Activated T-cell treated with anti-CD3 and anti-CD28 coated beads for 48 hours (primary cell): Measurements from ENCODE around the gene NRROS.
"Not testable (repeated sequence)": the region's sequence is repeated elsewhere in the genome, so short reads cannot be mapped to it uniquely, and the experiment has no call there.

Source experiments
- DNase-seq: peaks from one replicate; pipeline ENCODE4 v3.0.0-alpha.2; 2020; ENCODE audit warnings: low read depth

Gene NRROS

GRCh38 chr3:196624907-196625306 lies 14.6 kb upstream of the NRROS start:
- DNase-seq, result no peak

DNA sequence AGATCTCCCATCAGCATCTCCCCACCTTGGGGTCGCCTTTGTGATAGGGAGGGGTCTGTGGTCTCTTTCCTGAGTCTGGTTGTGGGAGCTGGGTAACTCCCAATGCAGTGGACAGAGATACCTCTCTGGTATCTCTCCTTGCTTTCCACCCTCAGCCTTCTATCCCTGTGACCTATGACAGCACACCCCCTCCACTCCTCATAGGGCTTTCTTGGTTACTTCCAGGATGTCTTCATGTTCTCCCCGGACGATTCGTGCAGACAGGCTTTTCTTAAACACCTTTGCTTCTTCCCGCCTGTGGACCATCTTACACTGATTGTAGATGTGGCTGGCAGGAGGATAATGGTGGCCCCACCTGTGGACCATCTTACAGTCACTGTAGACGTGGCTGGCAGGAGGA lies 14.2 kb upstream of the NRROS start:
- no peak for DNase-seq

- DNase-seq, result no peak
Measured at GRCh38 chr3:196627918-196628231, 11.6 kb upstream of the NRROS start.

DNA sequence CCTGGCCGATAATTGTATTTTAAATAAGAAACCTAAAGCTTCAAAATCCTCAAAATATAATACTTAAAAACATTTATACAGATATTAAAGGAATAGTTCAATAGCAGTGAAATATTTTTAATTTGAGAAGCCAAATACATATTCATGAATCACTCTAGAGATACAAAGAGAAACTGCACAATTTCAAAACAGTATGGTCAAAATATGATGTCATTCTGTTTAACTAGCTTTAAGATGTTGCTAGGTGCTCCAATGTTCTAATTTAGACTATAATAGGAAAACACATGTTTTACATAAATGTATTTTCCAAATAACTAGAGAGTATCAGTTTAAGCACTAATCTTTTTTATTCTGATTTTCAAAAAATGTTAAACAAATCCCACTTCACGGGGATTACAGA lies 10.3 kb upstream of the NRROS start:
- no peak for DNase-seq

DNA sequence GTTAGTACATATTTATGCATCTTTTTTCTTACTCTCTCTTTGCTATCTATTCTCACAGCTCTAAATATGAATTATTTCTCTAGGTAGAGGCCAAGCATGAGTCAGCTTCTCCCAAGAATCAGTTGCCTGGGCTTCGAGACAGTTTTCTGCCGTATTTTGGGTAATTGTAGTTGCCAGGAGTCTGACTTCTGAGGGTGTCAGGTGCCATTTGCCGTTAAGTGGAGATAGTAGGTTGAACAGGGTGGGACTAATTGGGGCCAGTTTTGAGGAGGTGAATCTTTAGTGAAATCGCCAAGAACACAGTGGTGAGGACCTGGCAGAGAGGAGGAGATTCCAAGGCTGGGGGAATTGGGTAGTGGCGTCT lies 7.8 kb upstream of the NRROS start:
- DNase-seq, result no peak

DNA sequence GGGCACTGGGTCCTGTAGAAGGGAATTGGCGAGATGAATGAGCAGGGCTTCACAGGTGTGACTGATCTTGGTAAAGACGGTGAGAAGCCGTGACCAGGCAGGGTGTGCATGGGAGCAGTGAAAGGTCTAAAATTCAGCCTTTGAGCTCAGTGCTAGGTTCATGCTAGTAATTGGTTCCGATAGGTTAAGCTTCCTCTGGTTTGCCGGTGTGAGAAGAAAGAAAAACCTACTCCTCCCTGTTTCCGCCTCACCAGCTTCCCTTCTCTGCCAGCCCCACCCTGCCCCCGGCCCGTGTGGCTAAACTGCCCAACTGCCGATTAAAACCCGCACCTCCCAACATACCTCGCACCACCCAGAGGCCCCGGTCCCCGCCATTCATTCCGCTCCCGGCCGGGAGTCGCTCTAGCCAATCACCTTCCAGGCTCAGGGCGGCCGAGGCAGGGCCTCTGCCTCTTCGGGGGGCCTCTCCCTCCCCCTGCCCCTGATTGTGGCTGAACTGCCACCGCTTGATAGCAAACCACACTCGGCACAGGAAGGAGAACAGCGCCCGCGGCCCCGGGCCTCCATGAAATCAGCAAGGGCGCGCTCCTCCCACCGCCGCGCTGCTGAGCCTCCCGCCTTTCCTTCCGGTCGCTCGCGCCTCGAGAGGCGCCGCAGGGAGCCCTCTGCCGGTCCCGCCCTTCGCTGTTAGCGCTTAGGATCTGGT lies 7.3 kb upstream of the NRROS start:
- DNase-seq, result peak; percentile 86

DNA sequence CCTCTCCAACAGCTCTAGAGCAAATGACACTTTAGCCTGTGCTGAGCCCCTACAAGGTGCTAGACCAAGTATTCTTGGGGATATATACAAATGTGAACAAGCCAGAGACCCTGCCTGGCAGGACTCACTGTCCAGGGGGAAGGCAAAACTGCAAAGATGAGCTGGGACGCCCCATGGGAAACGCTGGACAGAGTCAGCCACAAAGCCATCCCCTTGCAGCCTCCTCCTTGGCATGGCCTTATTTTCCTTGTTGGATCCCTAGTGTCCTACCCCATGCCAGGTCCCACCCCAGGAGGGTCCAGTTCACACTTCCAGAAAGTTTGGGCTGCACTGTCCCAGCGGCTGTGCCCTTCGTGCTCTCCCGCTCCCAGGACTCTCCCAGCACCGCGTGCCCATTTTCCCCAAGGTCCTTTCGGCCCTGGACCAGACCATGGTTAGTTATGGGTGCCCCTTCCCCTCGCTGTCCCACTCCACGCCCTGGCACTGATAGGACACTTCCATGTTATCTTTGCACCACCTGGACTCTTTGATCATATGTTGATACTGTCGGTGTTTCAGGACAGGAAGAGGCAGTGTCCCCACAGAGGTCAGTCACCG lies 5.8 kb upstream of the NRROS start:
- DNase-seq, result no peak

- DNase-seq, result no peak
Measured at GRCh38 chr3:196634224-196634623, 5.3 kb upstream of the NRROS start.

GRCh38 chr3:196634829-196635228 lies 4.7 kb upstream of the NRROS start:
- DNase-seq, result no peak

DNA sequence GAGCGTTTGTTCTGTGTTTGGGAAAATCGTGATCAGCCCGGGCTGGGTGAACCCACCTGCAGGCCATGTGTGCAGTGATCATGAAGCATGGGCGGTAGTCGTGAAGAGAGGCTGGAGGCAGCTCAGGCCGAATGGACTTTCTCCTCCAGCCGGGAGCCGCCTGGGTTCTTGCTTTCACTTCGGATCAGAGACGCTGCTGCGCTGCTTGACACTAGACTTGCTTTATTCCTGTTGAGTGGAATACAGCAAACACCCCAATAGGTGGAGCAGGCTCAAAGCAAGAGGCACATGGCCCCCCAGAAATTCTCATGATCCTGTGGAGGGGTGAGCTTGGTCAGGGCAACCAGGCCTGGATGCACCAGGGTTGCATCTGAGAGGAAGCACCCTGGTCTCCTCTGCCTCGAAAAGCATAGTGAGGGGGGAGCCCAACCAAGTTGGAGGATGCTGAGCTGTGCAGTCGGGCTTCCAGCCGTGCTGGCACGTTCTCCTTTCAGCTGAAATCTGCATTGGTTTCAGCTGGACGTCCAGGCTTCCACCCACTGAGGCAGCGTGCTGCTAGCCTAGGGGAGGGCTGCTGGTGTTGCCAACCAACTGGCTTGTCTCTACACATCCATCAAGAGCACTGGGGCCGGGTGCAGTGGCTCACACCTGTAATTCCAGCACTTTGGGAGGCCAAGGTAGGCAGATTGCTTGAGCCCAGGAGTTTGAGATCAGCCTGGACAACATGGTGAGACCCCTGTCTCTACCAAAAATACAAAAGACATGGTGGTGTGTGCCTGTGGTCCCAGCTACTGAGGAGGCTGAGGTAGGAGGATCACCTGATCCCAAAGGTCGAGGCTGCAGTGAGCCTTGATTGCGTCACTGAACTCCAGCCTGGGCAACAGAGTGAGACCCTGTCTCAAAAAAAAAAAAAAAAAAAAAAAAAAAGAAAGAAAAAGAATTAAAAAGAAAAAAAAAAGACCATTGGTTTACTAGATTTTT lies 2.8 kb upstream of the NRROS start:
- DNase-seq, result no peak

- not testable (repeated sequence) for DNase-seq
Measured at GRCh38 chr3:196637941-196638340, 1.6 kb upstream of the NRROS start.

DNA sequence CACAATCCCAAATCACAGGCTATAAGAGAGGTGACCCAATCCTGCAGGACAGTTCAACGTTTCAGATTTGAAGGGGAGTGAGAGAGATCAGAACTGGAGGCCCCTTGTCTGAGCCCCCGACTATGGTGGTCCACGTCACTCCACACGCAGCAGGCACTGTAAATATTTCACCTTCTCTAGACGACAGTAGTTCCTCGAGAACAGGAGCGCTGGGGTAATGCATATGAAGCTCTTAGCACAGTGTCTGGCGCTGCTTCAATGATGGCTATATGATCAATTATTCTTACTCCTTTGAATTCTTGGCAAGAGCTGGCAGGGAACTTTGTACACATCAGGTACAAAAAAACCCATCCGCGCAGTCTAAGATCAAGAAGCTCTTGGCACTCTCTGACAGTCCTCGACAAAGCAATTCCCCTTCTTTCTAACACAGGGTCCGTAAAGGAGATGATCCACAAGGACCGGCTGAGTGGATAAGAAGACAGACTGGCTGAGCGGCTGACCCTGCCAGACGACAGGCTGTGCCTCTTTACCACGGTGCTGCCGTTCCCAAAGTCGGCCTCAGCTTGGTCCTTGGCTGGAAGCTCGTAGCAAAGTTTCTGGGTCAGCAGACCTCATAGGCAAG lies 522 bp upstream of the NRROS start:
- no peak for DNase-seq

- DNase-seq, result no peak
Measured at GRCh38 chr3:196640297-196641018, 964 bp downstream of the NRROS start.

GRCh38 chr3:196641333-196642054 lies 2.0 kb downstream of the NRROS start:
- peak; percentile 45 for DNase-seq

DNA sequence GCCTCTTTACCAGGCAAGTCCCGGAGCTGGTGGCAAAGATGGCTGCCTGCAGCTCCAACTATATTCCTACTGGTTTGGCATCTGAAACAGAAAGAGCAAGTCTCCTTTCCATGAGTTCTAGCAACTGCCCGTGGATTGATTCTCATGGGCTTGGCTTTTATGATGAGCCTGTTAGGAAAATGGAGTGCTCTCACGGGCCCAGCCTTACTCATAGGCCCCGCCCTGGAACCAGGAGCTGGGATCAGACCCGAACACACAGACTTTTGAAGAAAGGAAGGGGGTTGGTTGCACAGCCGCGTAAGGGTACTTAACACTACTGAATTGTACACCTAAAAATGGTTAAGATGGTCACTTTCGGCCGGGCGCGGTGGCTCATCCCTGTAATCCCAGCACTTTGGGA lies 2.9 kb downstream of the NRROS start:
- no peak for DNase-seq

GRCh38 chr3:196643201-196643749 lies 3.8 kb downstream of the NRROS start:
- peak; percentile 30 for DNase-seq

DNA sequence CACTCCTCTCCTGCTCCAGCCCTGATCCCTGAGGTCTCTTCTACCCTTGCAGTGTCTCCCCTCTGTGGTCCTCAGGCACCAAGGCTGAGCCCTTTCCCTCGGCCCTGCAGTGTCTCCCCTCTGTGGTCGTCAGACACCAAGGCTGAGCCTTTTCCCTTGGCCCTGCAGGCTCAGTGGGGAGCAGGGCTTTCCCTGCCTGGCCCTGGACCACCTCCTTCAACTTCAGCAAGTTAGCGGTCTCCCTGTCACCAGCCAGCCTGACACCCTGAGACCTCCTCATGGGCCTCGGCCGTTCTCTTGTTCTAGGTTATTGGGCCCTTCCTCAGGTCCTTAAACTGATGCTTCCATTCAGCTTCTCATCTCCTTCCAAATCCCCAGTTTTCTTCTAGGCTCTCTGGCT lies 4.3 kb downstream of the NRROS start:
- no peak for DNase-seq

DNA sequence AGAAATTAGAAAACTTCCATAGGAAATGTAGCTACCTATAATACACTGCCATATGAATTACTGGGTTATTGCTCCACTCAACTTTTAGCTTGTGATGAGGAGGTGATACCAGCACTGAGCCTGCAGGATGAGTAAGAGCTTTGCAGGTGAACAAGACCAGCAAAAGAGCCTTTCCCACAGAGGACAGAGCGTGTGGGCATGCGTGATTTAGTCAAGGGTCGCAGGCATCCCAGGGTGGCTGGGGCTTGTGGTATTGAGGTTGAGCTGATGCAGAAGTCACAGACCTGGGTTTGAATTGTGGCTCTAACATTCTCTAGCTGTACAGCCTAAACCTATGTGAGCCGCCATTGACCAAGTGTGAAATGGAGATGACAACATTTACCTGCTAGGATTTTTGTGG lies 5.6 kb downstream of the NRROS start:
- DNase-seq, result no peak

GRCh38 chr3:196645897-196646665 lies 6.6 kb downstream of the NRROS start:
- no peak for DNase-seq

DNA sequence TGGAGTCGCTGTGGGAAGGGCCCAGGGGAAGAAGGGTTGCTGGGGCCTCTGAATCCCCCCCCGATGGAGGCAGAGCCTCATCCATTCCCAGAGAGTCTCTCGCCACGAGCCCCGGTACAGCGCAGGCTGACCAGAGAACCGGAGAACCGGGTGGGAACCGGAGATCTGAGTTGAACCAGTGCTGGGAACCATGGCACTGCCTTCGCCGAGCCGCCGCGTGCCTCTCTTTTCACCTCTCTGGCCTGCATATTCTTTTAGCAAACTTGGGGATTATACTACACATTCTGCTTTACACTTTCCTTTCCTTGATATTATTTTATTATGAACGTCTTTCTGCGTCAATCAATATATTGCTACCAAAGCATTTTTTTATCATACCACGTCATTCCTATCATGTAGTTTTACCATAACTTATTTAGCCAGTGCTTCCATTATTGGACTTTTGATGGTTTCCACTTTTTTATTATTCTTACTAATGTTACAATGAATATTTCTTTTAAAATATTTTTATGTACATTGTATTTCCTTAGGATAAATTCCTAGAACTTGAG lies 7.2 kb downstream of the NRROS start:
- DNase-seq, result no peak
